Smooth muscle cell of the coronary artery (primary cell): Measurements from ENCODE around the gene ACSM4. TPM values are rescaled to one million over a fixed set of nuclear protein-coding genes. Genes with fewer than 3 reads are reported as not detected.

Experiments
- total RNA-seq: library from RNA; depleted of rRNA; stranded (reverse); fragments of >200 nt; gene quantifications from 2 replicates; pipeline ENCODE4 v1.2.3, GENCODE V29; 2014; ENCODE audit warnings: low replicate concordance

The ACSM4 gene
- not detected in 2 replicates for total RNA-seq

GRCh38 chr12:7303772-7304171 lies at the start of gene ACSM4:
ACSM4 (plus strand) TSS chr12:7304072; CDS start chr12:7304332, 260 bp downstream.

Other genes with a start within 250 kb of the ACSM4 start
- gene C1S, start 243.4 kb upstream of the ACSM4 start, total RNA-seq, result 107 and 737 TPM in 2 replicates
- 82.7 and 516 TPM in 2 replicates for gene C1R, start 211.6 kb upstream of the ACSM4 start, total RNA-seq
- gene C1RL, start 194.9 kb upstream of the ACSM4 start, total RNA-seq, result 26.6 and 35.3 TPM in 2 replicates
- gene RBP5, start 175.2 kb upstream of the ACSM4 start, total RNA-seq, result 0.08 TPM in 1 of 2 replicates, not detected in the other
- 6.1 and 10.6 TPM in 2 replicates for gene CLSTN3, start 173.7 kb upstream of the ACSM4 start, total RNA-seq
- 22.3 and 26.2 TPM in 2 replicates for gene PEX5, start 114.4 kb upstream of the ACSM4 start, total RNA-seq
- 0.59 and 8.1 TPM in 2 replicates for gene CD163L1, start 140.1 kb downstream of the ACSM4 start, total RNA-seq
- not detected in 2 replicates for gene CD163, start 199.7 kb downstream of the ACSM4 start, total RNA-seq